Body of pancreas (tissue), 4 donors: ENCODE results near the gene MGAT4A. TPM values are rescaled to one million over a fixed set of nuclear protein-coding genes. Genes with fewer than 3 reads are reported as not detected.

Experiments
- ATAC-seq: fragments of 150-250 bp; one replicate; pipeline ENCODE4 v1.9.1; 2016
- DNase-seq, 4 donors: peaks; one replicate each; pipeline ENCODE4 v3.0.0-alpha.2; 2019
- H3K27ac ChIP-seq, 4 donors: fragments of 200-600 bp; sonication (generic); 1 replicate in 3 of 4; 2 replicates in 1 of 4; pipeline versions ENCODE4 v1.5.1 to v1.6.1; 2016 to 2019; ENCODE audit warnings: mild to moderate bottlenecking in 1 of 4, mixed read lengths in 1 of 4, moderate library complexity in 1 of 4
- H3K27me3 ChIP-seq, 2 donors: fragments of 200-600 bp; sonication (generic); one replicate each; pipeline ENCODE4 v1.6.0; 2016; ENCODE audit warnings: mild to moderate bottlenecking in 1 of 2
- H3K36me3 ChIP-seq, 2 donors: fragments of 200-600 bp; sonication (generic); replicated peaks in 1 of 2; 2 replicates each; pipeline ENCODE4 v1.5.1; 2016; ENCODE audit warnings: low read depth in 2 of 2; ENCODE audit not compliant: insufficient read depth in 1 of 2
- H3K4me1 ChIP-seq: fragments of 200-600 bp; sonication (generic); one replicate; pipeline ENCODE4 v1.6.0; 2016
- H3K4me3 ChIP-seq, 2 donors: fragments of 200-600 bp; sonication (generic); 1 replicate in 1 of 2; 2 replicates in 1 of 2; pipeline ENCODE4 v1.5.1; 2016 to 2019
- H3K9me3 ChIP-seq, 3 donors: fragments of 200-600 bp; sonication (generic); 1 replicate in 2 of 3; 2 replicates in 1 of 3; pipeline ENCODE4 v1.5.1; 2016
- CTCF ChIP-seq, 7 experiments: fragments of 450-650 bp in 4 of 7; fragments of 200-600 bp in 3 of 7; sonication (generic) in 3 of 7; IDR thresholded peaks; one replicate each; pipeline ENCODE4 v1.5.1; 2016 to 2019; ENCODE audit warnings: antibody characterized with exemption in 7 of 7
- POLR2A ChIP-seq, 3 donors: fragments of 450-650 bp; IDR thresholded peaks; one replicate each; pipeline ENCODE4 v1.6.1; 2016; ENCODE audit warnings: antibody characterized with exemption in 3 of 3, mild to moderate bottlenecking in 2 of 3
- WGBS, 2 donors: methylation state at CpG; one replicate each; pipeline ENCODE4 v1.1.5; 2017; 5-methylcytosine and 5-hydroxymethylcytosine counted together
- intact Hi-C: fragments of 100-400 bp; cut with DNase I; formaldehyde crosslinking; loops from one replicate; pipeline ENCODE4 v1.15.1; 2023
- total RNA-seq, 2 donors: library from RNA; depleted of rRNA; stranded (reverse); fragments of >200 nt; gene quantifications; one replicate each; pipeline ENCODE4 v1.1.0, GENCODE V29; 2016

The MGAT4A gene
- total RNA-seq, 2 donors from 2014 or later = 40.5 to 72.4 TPM

DNA sequence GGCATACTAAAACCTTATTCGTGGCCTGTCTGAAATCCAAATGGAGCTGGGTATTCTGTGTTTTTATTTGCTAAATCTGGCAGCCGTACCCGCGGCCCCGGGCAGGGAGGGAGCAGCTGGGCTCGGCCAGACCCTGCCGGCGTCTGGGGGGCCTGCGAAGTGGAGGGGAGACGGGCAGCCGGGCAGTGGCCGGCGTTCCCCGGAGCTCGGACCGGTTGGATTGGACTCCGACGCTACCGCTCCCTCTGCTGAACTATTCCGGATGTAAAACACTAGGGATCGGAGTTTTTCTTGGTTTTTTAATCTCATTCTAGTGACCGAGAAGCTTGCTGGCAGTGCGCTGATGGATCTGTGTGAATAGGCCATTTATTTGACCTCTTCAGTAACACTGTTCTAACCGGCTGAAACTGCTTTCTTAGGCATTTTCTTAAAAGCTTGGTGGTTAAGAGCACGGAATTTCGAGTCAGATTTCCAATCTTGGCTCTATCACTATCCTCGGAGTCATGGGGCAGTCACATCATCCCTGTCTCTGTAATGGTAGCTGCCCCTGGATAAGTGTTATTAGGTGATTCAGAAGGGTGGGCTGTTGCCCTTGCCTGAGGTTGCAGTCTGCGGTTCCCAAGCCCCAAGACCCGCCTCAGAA, 121.8 kb downstream of the MGAT4A start:
- H3K27me3 ChIP-seq = no peaks in the 10 kb centered on the region
- H3K36me3 ChIP-seq = peaks cover 0 to 5% of the 10 kb centered on the region in 2 donors
- peak; percentile 28 for ATAC-seq
- peak overlapping the region; percentile 91 to 98 (median 94) for H3K27ac ChIP-seq
- peak in 2 of 4 donors; percentile 35 to 38 for DNase-seq
- peak overlapping the region; percentile 71 to 83 for H3K4me3 ChIP-seq
- TF ChIP-seq POLR2A (IDR thresholded peaks at IDR 0.05) (no peak), CTCF (IDR thresholded peaks at IDR 0.05) (no peak)
- 2 to 4% methylated on average over 19 to 29 of the region's 29 CpGs for WGBS, 2 donors
- peaks cover 40% of the 10 kb centered on the region for H3K4me1 ChIP-seq
- intact Hi-C loops = no loop called here
- no peaks in the 10 kb centered on the region for H3K9me3 ChIP-seq

DNA sequence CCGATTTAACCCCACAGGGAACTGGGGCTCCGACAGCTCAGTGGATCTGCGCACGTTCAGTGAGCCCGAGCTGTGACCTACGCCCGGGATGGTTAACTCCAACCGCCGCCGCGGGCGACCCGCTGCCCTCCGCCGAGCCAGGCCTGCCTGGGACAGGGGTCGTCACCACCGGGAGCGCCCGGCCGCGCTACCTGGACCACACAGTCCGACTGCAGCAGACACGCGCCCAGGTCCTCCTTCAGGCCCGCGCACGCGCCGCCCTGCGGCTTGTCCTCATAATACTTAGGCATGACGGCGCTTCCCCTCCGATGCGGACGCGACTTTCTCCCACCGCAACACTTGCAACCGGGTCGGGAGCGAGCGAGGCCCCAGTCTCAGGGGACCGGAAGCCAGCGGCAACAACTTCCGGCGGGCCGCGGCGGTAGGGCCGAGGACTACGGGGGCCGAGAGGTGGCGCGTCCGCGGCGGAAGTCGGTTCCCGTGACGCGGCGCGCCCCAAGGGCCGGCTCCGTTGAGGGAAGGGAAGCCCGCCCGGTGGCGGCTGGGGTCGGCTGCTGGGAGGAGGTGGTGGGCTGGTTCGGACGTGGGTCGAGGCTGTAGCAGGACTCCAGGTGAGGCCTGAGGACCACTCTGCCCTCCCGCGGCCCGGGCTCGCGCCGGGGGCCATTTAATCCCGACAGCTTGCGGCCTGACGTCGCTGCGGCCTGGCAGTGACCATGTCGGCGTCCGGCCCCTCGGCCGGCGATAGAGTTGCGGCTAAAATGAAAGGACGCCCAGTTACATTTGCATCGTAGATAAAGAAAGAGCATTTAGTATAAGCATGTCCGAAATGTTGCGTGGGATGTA, 122.6 kb downstream of the MGAT4A start, which contains the start of the genes COA5 and UNC50:
COA5 (minus strand) TSS at position 397 of the 846 bp plus-strand sequence; CDS start at position 290, 107 bp downstream.
UNC50 (plus strand) TSS at position 474 of the 846 bp plus-strand sequence. CDS start 1,171 bp downstream, outside the sequence.
- intact Hi-C loops = no loop called here
- TF ChIP-seq POLR2A (IDR thresholded peaks at IDR 0.05) (peak; percentile 83 to 93 (median 92)), CTCF (IDR thresholded peaks at IDR 0.05) (peak in 2 of 7 experiments; percentile 16 to 17)
- Histone ChIP-seq H3K27ac (peak within 1 kb of the TSS; percentile 91 to 98 (median 94)), H3K4me1 (peaks cover 40% of the 10 kb centered on the region), H3K4me3 (peak within 1 kb of the TSS; percentile 71 to 83), H3K36me3 (peaks cover 0 to 3% of the 10 kb centered on the region in 2 donors), H3K27me3 (no peaks in the 10 kb centered on the region), H3K9me3 (no peaks in the 10 kb centered on the region)
- WGBS, 2 donors = 0% methylated on average over 20 to 82 of the region's 93 CpGs
- DNase-seq = peak; percentile 87 to 89 (median 88)
- peak; percentile 96 for ATAC-seq

GRCh38 chr2:98607741-98608115, 123.2 kb downstream of the MGAT4A start:
- no peak for TF ChIP-seq POLR2A (IDR thresholded peaks at IDR 0.05)
- TF ChIP-seq CTCF (IDR thresholded peaks at IDR 0.05) = no peak
- H3K4me1 ChIP-seq = peaks cover 40% of the 10 kb centered on the region

DNA sequence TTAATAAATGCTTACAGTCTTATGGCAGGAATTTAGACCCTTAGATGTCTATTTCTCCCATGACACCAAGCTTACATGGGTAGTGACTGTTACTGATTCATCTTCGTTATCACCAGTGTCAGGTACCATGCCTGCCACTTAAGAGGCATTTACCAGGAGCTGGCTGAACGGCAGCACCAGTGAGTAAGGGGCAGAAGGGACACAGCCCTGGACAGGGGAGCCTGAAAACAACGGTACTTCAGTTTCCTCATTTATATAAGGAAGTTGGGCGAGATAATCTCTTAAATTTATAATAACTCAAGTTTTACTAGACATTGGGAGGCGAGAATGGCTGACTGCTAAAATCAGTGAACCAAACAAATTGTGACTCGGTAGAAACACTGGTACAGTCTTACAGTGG, 123.8 kb downstream of the MGAT4A start:
- H3K4me3 ChIP-seq = no peak overlapping the region
- peaks cover 40% of the 10 kb centered on the region for H3K4me1 ChIP-seq
- H3K36me3 ChIP-seq = peaks cover 0 to 3% of the 10 kb centered on the region in 2 donors
- 29 to 41% methylated on average over 6 of the region's 6 CpGs for WGBS, 2 donors
- no peak for TF ChIP-seq CTCF (IDR thresholded peaks at IDR 0.05)
- no peak for TF ChIP-seq POLR2A (IDR thresholded peaks at IDR 0.05)
- intact Hi-C loops = no loop called here
- ATAC-seq (no peak), DNase-seq (no peak)
- no peaks in the 10 kb centered on the region for H3K27me3 ChIP-seq
- H3K27ac ChIP-seq = no peak overlapping the region
- H3K9me3 ChIP-seq = no peaks in the 10 kb centered on the region

More at GRCh38 chr2:98607741-98608115, 123.2 kb downstream of the MGAT4A start:
- ATAC-seq = peak; percentile 1
- peak overlapping the region; percentile 91 to 98 (median 94) for H3K27ac ChIP-seq
- intact Hi-C loops = no loop called here
- DNase-seq = no peak
- 1 to 2% methylated on average over 7 of the region's 7 CpGs for WGBS, 2 donors
- H3K9me3 ChIP-seq = no peaks in the 10 kb centered on the region
- no peaks in the 10 kb centered on the region for H3K27me3 ChIP-seq
- H3K36me3 ChIP-seq = peaks cover 0 to 5% of the 10 kb centered on the region in 2 donors
- H3K4me3 ChIP-seq = peak overlapping the region; percentile 71 to 83
